Inflammatory macrophage treated with lipopolysaccharide for 1 hour (primary cell): Measurements from ENCODE around the gene ADAMTSL3.
"Not testable (repeated sequence)": the region's sequence is repeated elsewhere in the genome, so short reads cannot be mapped to it uniquely, and the experiment has no call there.

Experiments used
- DNase-seq, 2 donors: peaks; one replicate each; pipeline ENCODE4 v3.0.0-alpha.2; 2020 to 2022

Gene ADAMTSL3

DNA sequence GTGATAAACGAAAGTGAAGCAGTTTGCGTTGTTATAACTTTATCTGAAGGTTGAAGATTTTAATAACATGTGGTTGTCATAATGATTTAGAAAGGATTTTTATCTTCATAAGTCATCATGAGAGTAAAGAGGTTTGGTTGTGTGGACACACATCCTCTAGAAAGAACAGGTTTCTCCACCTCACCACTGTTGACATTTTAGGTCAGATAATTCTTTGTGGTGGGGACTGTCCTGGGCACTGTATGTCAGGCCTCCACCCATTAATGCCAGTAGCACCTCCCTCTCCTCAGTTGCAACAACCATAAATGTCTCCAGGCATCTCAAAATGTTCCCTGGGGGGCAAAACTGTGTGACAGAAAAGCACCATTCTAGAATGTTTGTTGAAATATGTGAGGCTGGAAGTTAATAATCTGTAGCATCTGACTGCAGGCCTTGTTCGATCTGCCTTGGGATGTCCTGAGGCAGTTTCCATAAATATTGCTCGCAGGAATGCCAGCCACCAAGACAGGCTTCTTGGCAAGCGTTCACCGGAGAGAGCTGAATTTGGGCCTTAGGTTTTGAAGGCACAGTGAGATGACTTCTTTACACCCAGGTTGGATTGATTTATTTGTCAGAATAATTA lies 100.1 kb downstream of the ADAMTSL3 start:
- no peak for DNase-seq

DNA sequence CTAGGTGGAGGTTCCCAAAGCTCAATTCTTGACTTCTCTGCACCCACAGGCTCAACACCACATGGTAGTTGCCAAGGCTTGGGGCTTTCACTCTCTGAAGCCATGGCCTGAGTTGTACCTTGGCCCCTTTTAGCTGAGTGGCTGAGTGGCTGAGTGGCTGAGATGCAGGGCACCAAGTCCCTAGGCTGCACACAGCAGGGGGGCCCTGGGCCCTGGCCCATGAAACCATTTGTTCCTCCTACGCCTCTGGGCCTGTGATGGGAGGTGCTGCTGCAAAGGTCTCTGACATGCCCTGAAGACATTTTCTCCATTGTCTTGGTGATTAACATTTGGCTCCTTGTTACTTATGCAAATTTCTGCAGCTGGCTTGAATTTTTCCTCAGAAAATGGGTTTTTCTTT lies 103.4 kb downstream of the ADAMTSL3 start:
- not testable (repeated sequence) for DNase-seq

DNA sequence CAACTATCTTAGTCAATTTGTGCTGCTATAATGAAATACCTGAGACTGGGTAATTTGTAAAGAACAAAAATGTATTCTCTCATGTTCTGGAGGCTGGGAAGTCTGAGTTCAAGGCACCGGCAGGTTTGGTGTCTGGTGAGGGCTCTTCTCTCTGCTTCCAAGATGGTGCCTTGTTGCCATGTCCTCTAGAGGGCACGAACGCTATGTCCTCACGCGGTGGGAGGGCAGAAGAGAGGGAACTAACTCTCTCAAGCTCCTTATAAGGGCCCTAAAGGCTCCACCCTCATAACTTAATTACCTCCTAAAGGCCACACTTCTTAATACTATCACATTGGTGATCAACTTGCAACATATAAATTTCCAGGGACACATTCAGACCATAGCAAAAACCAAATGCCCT lies 108.4 kb downstream of the ADAMTSL3 start:
- DNase-seq = no peak

DNA sequence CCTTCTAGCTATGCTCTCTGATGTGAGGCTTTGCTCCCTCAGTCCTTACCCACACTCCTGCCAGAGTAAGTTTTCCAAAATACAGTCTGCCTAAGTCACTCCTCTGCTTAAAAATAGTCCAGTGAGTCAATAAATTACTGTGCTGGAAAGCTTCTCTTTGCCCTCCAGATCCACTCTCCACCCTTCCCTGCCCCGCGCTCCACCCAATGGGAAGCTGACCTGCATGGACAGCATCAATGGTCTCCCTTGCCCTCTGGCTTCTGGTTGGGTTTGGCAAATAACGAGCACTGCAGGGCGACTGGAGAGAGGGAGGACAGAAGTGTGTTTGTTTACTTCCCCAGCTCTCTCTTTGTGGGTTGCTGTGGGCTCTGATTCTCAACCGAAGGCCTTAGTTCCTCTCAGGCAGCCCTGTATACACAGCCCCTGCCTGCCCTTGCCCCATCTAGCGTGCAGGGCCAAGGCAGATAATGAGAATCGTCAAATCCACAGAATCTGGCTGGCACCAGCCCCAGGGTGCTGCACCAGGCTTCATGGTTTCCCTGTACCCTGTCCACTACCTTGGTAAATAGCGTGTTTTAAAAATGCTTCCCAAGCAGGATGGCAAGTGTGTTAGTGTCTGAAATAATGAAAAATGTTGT lies 110.4 kb downstream of the ADAMTSL3 start:
- DNase-seq = no peak

DNA sequence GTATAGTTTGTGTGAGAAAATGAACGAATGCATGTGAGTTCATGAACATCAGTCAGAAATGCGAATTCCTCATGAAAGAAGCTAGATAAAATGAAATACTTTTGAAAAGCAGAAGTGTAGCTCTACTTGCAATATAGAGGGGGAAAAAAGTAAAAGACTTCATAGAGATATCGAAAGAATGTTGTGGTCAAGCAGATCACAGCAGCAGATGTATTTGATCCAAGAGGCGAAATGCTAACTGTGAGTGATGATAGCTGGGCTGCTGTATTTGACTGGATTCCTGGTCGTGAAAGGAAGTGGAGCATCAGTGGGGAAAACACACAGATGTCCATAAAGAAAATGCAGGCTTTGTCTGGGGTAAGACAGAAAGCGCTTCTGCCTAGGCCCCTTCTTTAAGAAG lies 112.4 kb downstream of the ADAMTSL3 start:
- DNase-seq = no peak

DNA sequence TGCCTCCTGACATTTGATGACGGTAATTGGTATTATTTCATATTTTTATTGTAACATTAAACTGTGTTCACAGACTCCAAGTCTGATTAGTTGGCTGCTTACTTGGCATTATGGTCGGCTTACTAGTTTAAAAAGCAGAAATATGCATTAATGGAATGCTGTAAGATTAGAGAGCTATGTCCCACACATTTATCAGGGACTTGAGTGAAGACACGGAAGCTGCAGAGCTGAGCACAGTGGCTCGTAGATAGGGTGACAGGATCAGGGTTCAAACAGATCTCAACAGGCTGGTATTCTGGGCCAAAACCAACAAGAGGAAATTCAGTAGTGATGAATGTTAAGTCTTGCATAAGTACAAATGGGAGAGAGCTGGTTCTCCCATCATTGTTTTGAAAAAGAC lies 113.8 kb downstream of the ADAMTSL3 start:
- no peak for DNase-seq

DNA sequence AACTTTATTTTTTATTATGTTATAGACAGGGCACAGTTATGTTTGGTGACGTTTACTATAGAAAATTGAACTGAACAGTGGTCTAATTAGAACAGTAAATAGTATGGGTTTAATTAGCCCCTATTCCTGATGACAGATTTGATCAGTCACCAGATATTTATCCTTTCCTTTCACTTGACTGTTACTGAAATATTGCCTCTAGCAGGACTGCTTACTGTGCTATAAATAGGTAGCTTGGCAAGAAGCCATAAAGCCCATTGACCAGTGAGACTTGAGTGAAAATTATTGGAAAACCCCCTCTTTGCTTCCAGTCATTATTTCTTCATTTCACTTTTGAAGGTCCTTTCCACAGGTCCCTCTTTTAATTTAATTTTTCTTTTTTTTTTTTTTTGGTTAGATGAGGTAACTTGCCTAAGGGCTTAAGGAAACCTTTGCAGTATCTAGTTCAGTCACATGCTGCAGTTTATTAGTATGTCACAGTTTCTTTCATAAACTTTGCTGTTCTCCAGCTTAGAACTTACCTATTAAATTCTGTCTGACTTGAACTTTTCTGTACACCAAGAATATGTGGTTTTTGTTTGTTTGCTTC lies 115.6 kb downstream of the ADAMTSL3 start:
- DNase-seq = no peak

DNA sequence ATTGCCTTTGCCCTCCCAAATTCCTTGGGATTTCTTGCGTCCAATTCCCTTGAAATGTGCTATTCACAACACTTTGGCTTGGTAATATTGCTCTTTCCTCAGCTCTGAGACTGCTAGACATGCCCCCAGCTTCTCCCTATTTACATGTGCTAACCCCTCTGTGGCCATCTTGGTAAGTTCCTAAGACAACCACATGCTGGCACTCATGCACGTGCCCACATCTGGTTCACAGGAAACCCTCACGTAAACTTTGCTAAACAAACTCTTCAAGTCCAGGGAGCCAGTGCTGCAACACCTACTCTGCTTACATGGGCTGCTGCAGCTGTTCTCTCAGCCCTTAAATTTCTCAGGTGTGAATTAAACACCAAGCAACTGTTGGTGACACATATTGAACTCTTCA lies 121.8 kb downstream of the ADAMTSL3 start:
- DNase-seq = no peak

DNA sequence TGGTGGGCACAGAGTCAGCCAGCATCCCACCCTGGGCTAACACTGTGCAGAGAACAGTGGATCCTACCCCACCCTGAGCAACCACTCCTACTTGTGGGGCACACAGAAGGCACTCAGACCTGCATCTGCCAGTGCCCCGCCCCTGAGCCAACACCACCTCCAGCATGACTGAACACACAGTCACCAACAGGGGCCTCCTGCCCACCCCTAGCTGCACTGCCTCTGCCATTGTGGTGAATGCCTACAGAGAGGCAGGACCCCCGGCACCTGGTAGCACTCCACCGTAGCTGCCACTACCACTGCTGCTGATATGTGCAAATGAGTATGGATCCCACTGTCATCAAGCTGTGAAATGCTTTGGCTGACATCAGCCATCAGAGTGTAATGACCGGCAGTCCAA lies 123.1 kb downstream of the ADAMTSL3 start:
- DNase-seq = no peak

DNA sequence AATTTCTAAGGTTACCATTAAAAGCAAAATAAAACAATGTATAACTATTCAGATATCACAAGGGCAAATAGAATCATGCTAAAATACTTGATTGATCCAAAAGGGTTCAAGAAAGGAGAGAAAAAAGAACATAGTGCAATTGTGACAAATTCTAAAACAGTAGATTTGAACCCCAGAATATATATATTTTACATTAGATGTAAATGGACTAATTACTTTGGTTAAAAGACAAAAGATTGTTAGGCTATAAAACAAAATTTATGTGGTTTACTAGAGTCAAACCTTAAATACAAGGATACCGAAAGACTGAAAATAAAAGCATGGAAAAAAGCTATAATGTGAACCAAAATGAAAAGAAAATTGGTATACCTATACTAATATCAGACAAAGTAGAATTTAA lies 129.3 kb downstream of the ADAMTSL3 start:
- no peak for DNase-seq

DNA sequence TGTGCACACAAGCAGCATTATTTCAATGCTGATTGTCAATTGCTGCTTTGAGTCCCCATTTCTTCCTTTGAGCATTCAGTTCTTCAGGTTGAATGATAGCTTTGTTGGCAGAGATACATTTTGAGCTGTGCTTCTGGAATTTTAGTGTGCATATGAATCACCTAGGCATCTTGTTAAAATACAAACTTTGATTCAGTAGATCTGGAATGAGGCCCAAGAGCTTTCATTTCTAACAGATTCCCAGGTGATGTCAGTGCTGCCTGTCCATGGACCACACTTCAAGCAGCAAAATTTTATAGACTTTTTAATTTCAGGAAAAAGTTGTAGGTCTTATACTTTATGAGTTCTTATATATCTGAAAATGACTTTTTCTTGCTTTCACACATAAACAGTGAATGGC lies 131.1 kb downstream of the ADAMTSL3 start:
- no peak for DNase-seq

DNA sequence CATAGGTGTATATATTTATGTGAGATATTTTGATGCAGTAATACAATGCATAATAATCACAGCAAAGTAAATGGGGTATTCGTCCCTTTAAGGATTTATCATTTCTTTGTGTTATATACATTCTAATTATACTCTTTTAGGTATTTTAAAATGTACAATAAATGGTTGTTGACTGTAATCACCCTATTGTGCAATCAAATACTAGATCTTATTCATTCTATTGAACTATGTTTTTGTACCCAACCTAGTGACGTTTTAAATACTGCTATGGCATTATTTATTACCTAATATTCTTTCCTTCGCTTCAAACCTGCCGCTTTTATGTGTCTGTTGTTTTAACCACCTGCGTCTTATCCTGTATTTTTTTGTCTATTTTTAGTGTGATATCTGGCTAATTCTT lies 132.4 kb downstream of the ADAMTSL3 start:
- DNase-seq = no peak

DNA sequence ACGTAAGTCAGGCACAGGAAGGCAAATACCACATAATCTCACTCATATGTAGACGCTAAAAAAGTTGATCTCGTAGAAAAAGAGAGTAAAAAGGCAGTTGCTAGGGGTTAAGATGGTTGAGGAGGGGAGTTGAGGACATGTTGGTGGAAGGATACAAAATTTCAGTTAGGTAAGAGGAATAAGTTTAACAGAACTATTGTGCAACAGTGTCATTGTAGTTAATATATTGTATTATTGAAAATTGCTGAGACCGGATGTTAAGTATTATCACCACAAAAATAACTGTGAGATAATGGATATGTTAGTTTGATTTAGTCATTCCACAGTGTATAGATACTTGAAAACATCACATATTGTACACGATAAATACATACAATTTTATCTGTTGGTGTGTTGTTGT lies 139.1 kb downstream of the ADAMTSL3 start:
- no peak for DNase-seq

DNA sequence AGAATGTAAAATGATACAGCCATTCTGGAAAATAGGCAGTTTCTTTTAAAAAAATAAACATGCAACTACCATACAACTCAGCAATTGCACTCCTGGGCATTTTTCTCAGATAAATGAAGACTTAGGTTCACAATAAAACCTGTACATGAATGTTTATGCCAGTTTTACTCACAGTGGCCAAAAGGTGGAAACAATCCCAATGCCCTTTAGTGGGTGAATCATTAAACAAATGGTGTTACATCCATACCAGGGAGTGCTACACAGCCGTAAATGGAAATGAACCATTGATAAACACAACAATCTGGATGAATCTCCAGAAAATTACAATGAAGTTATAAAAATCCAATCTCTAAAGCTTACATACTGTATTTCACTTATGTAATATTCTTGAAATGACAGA lies 140.3 kb downstream of the ADAMTSL3 start:
- DNase-seq = no peak

DNA sequence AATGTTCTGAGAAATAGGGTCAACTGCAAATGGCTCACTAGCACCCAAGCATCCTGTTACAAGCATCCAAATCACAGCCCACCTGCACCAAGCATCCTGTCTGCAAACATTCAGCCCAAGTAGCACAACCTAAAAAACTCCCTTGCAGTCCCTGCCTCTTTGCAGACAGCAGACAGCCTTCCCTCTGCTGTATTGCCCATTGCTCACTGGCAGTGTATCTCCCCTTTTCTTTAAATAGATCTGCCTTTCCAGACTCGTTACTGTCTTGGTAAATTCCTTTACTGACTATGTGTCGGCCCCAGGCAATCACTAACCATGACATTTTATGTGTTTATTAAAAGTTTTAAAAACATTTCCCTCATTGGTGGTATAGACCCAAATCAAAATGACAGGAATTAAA lies 155.4 kb downstream of the ADAMTSL3 start:
- no peak for DNase-seq

DNA sequence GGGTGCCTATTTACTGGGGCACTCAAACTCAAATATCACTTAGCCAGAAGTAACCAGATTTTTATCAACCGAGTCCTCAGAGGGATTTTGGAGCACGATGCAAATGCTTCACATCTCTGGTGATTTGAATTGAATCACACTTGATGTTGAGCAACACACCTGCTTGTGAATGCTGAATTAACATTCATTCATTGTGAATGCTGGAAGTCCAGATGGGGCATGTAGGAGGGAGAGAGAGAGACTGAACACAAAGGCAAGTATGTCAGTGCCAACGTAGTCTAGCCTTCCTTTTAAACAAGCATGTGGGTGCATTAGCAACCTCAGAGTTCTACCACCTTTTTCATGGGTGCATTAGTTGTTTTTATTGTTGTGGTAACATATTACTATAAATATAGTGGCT lies 156.2 kb downstream of the ADAMTSL3 start:
- no peak for DNase-seq

DNA sequence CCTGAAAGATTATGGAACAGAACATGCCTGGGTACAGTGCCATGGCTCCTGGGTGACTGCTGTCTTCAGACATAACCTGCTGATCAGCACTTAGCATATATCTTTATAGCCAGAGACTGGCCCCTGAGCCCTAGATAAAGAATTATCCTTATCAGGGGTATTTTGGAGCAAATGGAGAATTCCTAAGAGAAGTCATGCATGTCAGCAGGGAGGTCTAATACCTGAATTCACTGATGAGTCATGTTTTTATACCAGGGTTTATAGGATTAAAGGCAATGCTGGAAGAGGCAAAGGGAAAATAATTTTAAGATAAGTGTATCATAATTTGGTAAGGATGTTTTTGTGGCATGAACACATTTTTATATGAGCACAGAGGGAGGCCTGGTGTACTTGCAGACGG lies 159.8 kb downstream of the ADAMTSL3 start:
- no peak for DNase-seq

DNA sequence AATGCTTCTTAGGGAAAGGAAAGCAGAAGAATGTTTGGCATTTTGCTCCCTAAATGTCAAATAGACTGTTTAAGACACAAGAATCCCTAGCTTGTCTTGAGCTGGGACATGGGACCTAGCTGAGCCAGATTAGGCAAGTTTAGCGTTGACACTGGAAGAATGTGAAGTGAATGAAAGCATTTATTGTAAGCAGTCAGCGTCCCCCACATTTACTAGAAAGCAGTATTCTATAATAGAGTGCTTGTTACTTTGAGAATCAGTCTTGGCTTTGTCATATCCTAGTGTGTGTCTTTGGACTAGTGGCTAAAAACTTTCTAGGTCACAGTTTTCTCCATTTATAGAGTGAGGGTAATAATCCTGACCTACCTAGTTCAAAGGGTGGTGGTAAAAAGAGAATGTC lies 161.6 kb downstream of the ADAMTSL3 start:
- no peak for DNase-seq

DNA sequence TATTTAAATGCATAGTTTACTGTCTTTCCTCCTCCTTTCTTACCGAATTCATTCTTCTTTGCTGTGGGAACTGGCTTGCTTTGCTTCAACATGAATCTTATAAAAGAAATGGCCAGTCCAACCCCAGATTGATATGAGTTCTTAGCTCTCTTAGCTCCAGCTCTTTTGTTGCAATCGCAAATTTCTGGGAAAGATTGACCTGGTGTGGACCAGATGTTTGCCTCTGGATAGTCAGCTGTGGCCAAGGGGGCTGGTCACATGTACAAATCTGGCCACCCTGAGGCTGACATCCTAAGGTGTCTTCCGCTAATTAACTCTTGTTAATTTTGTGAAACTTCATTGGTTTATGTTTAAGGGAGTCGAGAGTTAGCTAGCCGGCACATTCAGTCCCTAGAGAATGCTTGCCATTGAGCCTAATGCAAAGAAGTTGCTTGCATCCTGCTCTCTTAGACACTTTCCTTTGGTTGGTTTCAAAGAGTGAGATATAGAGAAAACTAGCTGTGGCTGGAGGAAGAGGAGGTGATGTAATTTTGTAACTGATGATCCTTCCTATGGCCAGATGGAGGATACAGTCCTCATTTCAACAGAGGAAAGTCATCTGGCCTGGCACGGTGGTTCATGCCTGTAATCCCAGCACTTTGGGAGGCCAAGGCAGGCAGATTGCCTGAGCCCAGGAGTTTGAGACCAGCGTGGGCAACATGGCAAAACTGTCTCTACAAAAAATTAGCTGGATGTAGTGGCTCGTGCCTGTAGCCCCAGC lies 162.4 kb downstream of the ADAMTSL3 start:
- no peak for DNase-seq

DNA sequence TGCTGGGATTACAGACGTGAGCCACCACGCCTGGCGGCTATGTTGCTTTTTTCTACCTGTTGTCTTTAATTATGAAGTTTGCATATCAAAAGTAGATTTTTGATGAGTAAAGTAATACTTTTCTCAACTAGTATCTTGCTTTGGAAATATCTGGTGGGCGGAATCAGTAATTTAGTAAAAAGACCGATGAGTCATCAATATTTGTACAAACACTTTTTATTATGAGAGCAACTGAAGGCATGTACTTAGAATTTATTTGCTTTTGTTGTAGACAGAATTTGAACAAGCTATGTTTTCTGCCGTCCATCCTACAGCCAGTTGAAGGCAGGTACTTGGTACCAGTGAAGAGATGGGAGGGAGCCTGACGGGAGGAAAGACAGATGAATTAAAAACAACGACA lies 164.7 kb downstream of the ADAMTSL3 start:
- no peak for DNase-seq

DNA sequence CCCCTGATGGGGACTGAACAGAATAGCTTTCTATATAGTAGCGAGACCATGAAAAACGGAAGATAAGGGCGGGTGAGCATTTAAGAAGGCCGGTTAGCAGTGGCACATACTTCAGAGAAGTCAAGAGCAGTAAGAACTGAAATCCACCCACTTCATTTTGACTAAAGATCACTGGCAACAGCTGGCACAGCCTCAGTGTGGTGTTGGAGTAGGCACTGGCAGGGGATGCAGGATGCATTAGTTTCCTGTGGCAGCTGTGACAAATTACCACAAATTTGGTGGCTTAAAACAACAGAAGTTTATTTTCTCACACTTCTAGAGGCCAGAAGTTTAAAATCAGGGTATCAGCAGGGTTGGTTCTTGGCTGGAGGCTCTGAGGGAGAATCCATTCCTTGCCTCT lies 176.5 kb downstream of the ADAMTSL3 start:
- no peak for DNase-seq

DNA sequence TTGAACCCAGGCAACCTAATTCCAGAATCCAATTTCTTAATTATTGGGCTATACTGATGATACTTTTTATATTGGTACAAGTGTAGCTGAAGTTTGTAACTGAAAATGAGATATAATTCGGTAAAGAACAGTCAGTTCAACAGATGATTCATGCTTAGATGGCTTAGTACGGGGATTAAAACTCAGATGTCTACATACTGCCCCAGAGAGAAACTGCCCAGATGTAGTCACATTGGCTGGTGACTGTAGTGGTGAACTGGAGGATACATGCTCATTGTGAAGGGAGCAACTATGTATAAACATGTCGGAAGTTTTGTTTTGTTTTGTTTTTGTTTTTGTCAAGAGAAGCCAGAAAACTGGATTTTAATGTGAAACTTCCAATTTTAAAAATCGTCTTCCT lies 179.6 kb downstream of the ADAMTSL3 start:
- no peak for DNase-seq

DNA sequence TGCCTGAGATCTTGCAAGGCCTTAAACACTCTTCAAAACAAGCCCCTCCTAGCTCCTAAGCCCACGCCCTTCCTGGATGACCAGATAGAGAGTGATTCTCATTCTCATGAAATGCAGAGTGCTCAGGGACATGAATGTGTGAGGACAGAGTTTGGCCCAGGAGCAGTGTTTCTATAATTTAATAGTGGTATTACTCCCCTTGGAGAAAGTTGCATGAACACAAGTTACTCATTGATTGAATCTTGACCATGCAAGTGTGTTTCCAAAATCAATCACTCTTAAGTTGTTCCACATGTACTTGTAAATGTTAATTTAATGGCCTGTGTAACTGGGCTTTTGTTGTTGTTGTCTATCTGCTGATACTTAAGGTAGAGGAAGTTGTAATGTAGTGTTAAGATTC lies 181.6 kb downstream of the ADAMTSL3 start:
- no peak for DNase-seq

DNA sequence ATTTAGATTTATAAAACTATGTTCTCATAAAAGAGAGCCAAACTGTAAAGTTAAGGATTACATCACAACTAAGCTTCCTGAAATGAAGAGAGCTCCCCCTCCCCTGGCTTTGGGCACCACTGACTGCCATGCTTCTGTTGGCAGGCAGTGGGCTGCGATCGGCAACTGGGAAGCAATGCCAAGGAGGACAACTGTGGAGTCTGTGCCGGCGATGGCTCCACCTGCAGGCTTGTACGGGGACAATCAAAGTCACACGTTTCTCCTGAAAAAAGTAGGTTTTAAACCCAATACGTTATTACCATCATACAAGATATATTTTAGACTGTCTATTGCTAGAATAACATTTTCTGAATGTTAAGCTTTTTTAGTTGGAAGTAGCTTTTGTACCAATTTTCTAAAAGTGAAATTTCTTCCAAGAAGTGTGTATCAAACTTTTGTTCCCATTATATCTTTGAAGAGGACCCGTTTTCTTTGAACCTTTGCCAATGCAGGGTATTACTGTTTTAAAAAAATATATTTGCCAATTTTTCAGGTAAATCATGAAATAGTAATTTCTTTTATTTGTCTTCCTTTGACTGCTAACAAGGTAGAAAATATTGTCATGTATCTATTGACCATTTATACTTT lies 184.1 kb downstream of the ADAMTSL3 start:
- no peak for DNase-seq
